ENCODE measurements around the gene DTNB.

The DTNB gene

DNA sequence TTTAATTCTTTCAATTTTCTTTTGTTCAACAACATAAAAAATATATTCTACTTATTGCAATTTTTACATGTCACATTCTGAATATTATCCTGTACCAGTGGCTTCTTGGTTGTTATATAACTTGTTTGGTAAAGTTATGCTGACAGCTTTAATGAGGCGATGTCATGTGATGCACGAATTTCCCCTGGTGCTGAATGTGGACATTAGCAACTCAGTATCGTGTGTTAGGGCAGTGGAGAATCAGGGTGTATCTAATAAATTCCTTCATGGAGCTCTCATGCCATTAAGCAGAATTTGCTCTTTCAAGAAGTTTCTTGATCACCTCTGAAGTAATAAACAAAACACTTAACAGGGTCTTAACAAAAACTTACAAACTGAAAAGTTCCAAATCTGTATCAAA, 232.0 kb downstream of the DTNB start:
- Histone ChIP-seq H3K27ac (ENCODE audit: low read depth, low read length) (no peak overlapping the region), H3K36me3 (ENCODE audit: control insufficient read depth, insufficient read depth, low read length) (no peaks in the 10 kb centered on the region), H3K27me3 (ENCODE audit: control insufficient read depth, insufficient read depth, low read length) (no peaks in the 10 kb centered on the region), H3K4me3 (ENCODE audit: low read depth, low read length) (no peak overlapping the region), H3K9ac (ENCODE audit: low read depth, low read length) (no peak overlapping the region), H3K9me3 (ENCODE audit: control insufficient read depth, insufficient read depth, low read length) (no peaks in the 10 kb centered on the region), H3K4me1 (ENCODE audit: control insufficient read depth, insufficient read depth, low read length) (peaks cover 30% of the 10 kb centered on the region)

DNA sequence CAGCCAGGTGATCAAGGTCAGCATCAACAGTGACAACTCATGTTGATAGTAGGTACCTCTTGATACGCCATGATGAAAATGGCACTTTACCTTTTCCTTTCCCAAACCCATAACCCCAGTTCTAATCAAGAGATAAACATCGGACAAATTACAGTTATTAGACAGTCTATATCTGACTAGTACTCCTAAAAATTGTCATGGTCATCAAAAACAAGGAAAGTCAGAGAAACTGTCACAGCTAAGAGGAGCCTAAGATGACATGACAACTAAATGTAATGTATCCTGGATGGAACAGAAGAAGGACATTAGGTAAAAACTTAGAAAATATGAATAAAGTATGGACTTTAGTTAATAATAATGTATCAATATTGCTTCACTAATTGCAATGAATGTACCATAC, 234.6 kb downstream of the DTNB start:
- Histone ChIP-seq H3K9me3 (ENCODE audit: control insufficient read depth, insufficient read depth, low read length) (no peaks in the 10 kb centered on the region), H3K27me3 (ENCODE audit: control insufficient read depth, insufficient read depth, low read length) (no peaks in the 10 kb centered on the region), H3K27ac (ENCODE audit: low read depth, low read length) (no peak overlapping the region), H3K36me3 (ENCODE audit: control insufficient read depth, insufficient read depth, low read length) (0 out of 2 replicates have a peak, but pooled peaks cover 3% of the 10 kb centered on the region), H3K4me3 (ENCODE audit: low read depth, low read length) (no peak overlapping the region), H3K4me1 (ENCODE audit: control insufficient read depth, insufficient read depth, low read length) (peaks cover 16% of the 10 kb centered on the region; the same call in 1 of the 2 replicates), H3K9ac (ENCODE audit: low read depth, low read length) (no peak overlapping the region)

DNA sequence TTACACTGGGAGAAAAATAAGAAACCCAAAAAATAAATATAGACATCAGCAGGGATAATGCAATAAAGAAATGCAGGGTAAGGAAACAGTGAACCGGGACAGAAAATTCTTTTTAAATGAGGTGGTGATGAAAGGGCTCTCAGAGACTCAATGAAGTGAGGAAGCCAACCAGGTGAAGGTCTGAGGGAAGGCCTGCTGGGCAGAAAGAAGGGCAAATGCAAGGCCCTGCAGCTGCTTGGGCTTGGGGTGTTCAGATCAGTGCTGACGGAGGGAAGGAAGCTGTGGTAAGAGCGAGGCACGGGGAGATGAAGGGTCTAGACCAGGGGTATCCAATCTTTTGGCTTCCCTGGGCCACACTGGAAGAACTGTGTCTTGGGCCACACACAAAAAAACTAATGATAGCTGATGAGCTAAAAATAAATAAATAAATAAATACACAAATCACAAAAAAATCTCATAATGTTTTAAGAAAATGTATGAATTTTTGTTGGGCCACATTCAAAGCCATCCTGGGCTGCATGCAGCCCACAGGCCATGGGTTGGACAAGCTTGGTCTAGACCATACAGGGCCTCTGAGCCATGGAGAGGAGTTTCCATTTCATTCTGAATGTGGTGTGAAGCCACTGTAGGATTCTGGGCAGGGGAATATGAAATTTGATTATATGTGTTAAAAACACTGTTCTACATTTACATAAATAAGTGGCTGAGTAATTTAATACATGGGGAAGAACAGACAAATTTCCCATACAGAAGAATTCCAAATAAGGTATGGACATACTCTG, 235.3 kb downstream of the DTNB start:
- Histone ChIP-seq H3K27me3 (ENCODE audit: control insufficient read depth, insufficient read depth, low read length) (no peaks in the 10 kb centered on the region), H3K36me3 (ENCODE audit: control insufficient read depth, insufficient read depth, low read length) (0 out of 2 replicates have a peak, but pooled peaks cover 3% of the 10 kb centered on the region), H3K4me3 (ENCODE audit: low read depth, low read length) (no peak overlapping the region), H3K9ac (ENCODE audit: low read depth, low read length) (no peak overlapping the region), H3K9me3 (ENCODE audit: control insufficient read depth, insufficient read depth, low read length) (no peaks in the 10 kb centered on the region), H3K27ac (ENCODE audit: low read depth, low read length) (no peak overlapping the region), H3K4me1 (ENCODE audit: control insufficient read depth, insufficient read depth, low read length) (peaks cover 16% of the 10 kb centered on the region; the same call in 1 of the 2 replicates)

DNA sequence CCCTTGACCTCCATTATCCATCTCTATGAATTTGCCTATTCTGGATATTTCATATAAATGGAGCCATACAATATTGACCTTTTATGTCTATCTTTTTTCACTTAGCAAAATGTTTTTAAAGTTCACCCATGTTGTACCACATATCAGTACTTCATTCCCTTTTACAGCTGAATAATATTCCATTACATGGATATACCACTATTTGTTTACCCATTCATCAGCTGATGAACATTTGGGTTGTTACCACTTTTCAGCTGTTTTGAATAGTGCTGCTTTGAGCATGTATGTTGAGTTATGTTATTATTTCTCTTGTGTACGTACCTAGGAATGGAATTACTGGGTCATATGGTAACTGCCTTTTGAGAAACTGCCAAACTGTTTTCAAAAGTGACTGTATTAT, 238.0 kb downstream of the DTNB start:
- H3K4me3 ChIP-seq (ENCODE audit: low read depth, low read length) = no peak overlapping the region
- H3K27ac ChIP-seq (ENCODE audit: low read depth, low read length) = no peak overlapping the region
- H3K9ac ChIP-seq (ENCODE audit: low read depth, low read length) = no peak overlapping the region
- H3K4me1 ChIP-seq (ENCODE audit: control insufficient read depth, insufficient read depth, low read length) = peaks cover 12% of the 10 kb centered on the region; the same call in 1 of the 2 replicates
- no peaks in the 10 kb centered on the region for H3K27me3 ChIP-seq (ENCODE audit: control insufficient read depth, insufficient read depth, low read length)
- H3K9me3 ChIP-seq (ENCODE audit: control insufficient read depth, insufficient read depth, low read length) = no peaks in the 10 kb centered on the region
- H3K36me3 ChIP-seq (ENCODE audit: control insufficient read depth, insufficient read depth, low read length) = 0 out of 2 replicates have a peak, but pooled peaks cover 3% of the 10 kb centered on the region

- H3K4me3 ChIP-seq (ENCODE audit: low read depth, low read length) = no peak overlapping the region
- H3K9ac ChIP-seq (ENCODE audit: low read depth, low read length) = no peak overlapping the region
- H3K27ac ChIP-seq (ENCODE audit: low read depth, low read length) = no peak overlapping the region
- H3K36me3 ChIP-seq (ENCODE audit: control insufficient read depth, insufficient read depth, low read length) = 0 out of 2 replicates have a peak, but pooled peaks cover 8% of the 10 kb centered on the region
- H3K4me1 ChIP-seq (ENCODE audit: control insufficient read depth, insufficient read depth, low read length) = 0 out of 2 replicates have a peak, but pooled peaks cover 1% of the 10 kb centered on the region
- no peaks in the 10 kb centered on the region for H3K27me3 ChIP-seq (ENCODE audit: control insufficient read depth, insufficient read depth, low read length)
- no peaks in the 10 kb centered on the region for H3K9me3 ChIP-seq (ENCODE audit: control insufficient read depth, insufficient read depth, low read length)
Observed at GRCh38 chr2:25431604-25432003, 241.8 kb downstream of the DTNB start.

GRCh38 chr2:25430556-25430955, 242.8 kb downstream of the DTNB start:
- Histone ChIP-seq H3K9ac (ENCODE audit: low read depth, low read length) (no peak overlapping the region), H3K9me3 (ENCODE audit: control insufficient read depth, insufficient read depth, low read length) (no peaks in the 10 kb centered on the region), H3K27me3 (ENCODE audit: control insufficient read depth, insufficient read depth, low read length) (no peaks in the 10 kb centered on the region), H3K36me3 (ENCODE audit: control insufficient read depth, insufficient read depth, low read length) (0 out of 2 replicates have a peak, but pooled peaks cover 5% of the 10 kb centered on the region), H3K27ac (ENCODE audit: low read depth, low read length) (no peak overlapping the region), H3K4me3 (ENCODE audit: low read depth, low read length) (no peak overlapping the region), H3K4me1 (ENCODE audit: control insufficient read depth, insufficient read depth, low read length) (no peaks in the 10 kb centered on the region)

DNA sequence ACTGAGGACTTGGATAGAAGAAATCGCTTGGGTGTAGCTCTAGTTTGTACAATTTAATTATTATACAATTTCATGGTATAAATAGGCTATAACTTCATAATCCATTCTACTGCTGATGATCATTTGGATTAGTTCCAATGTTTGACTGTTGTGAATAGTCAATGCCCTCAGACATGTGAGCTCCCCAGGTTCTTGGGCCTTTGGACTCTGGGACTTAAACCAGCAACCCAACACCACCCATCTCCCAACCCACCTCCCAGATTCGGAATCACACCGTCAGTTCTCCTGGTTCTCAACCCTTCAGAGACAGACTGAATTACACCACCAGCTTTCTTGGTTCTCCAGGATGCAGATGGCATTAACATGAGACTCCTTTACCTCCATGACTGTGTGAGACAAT, 247.1 kb downstream of the DTNB start:
- Histone ChIP-seq H3K27ac (ENCODE audit: low read depth, low read length) (no peak overlapping the region), H3K9ac (ENCODE audit: low read depth, low read length) (no peak overlapping the region), H3K4me3 (ENCODE audit: low read depth, low read length) (no peak overlapping the region), H3K36me3 (ENCODE audit: control insufficient read depth, insufficient read depth, low read length) (0 out of 2 replicates have a peak, but pooled peaks cover 5% of the 10 kb centered on the region), H3K4me1 (ENCODE audit: control insufficient read depth, insufficient read depth, low read length) (no peaks in the 10 kb centered on the region), H3K27me3 (ENCODE audit: control insufficient read depth, insufficient read depth, low read length) (no peaks in the 10 kb centered on the region), H3K9me3 (ENCODE audit: control insufficient read depth, insufficient read depth, low read length) (no peaks in the 10 kb centered on the region)

- no peaks in the 10 kb centered on the region for H3K4me1 ChIP-seq (ENCODE audit: control insufficient read depth, insufficient read depth, low read length)
- H3K4me3 ChIP-seq (ENCODE audit: low read depth, low read length) = no peak overlapping the region
- 0 out of 2 replicates have a peak, but pooled peaks cover 5% of the 10 kb centered on the region for H3K36me3 ChIP-seq (ENCODE audit: control insufficient read depth, insufficient read depth, low read length)
- H3K9ac ChIP-seq (ENCODE audit: low read depth, low read length) = no peak overlapping the region
- no peak overlapping the region for H3K27ac ChIP-seq (ENCODE audit: low read depth, low read length)
- H3K27me3 ChIP-seq (ENCODE audit: control insufficient read depth, insufficient read depth, low read length) = no peaks in the 10 kb centered on the region
- H3K9me3 ChIP-seq (ENCODE audit: control insufficient read depth, insufficient read depth, low read length) = no peaks in the 10 kb centered on the region
Observed at GRCh38 chr2:25424426-25425028, 248.8 kb downstream of the DTNB start.

DNA sequence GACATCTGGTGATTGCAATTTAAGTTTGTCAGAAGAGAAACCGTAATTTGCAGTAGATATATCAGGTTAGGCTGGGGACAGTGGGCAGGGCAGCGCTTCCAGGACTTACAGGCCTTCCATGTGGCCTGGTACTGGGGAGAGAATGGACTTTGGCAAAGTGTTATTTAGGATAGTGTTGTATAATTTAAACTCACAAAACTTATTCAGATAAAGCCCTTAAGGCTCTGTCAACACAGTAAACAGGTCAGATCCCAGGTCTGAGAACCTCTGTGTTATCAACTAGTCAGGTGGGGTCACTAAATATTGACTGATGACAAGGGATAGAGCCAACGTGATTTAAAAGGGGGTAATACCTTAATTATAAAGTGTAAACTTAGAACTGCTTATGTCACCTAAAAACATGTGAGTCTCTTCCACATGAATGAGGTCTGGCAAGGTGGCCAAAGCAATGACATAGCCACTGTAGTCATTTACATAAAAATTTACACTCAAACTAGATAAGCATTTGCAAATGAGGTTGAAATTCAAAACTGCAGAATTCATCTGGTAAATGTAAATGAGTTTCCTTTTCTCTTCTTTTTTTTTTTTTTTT, 251.5 kb downstream of the DTNB start:
- no peak overlapping the region for H3K4me3 ChIP-seq (ENCODE audit: low read depth, low read length)

GRCh38 chr2:25421289-25421688, 252.1 kb downstream of the DTNB start:
- H3K27ac ChIP-seq (ENCODE audit: low read depth, low read length) = no peak overlapping the region
- no peak overlapping the region for H3K9ac ChIP-seq (ENCODE audit: low read depth, low read length)
- H3K9me3 ChIP-seq (ENCODE audit: control insufficient read depth, insufficient read depth, low read length) = no peaks in the 10 kb centered on the region
- 0 out of 2 replicates have a peak, but pooled peaks cover 8% of the 10 kb centered on the region for H3K36me3 ChIP-seq (ENCODE audit: control insufficient read depth, insufficient read depth, low read length)
- no peaks in the 10 kb centered on the region for H3K27me3 ChIP-seq (ENCODE audit: control insufficient read depth, insufficient read depth, low read length)
- H3K4me1 ChIP-seq (ENCODE audit: control insufficient read depth, insufficient read depth, low read length) = no peaks in the 10 kb centered on the region
- H3K4me3 ChIP-seq (ENCODE audit: low read depth, low read length) = no peak overlapping the region

More for the DNA sequence above, 251.5 kb downstream of the DTNB start:
- no peaks in the 10 kb centered on the region for H3K4me1 ChIP-seq (ENCODE audit: control insufficient read depth, insufficient read depth, low read length)
- H3K36me3 ChIP-seq (ENCODE audit: control insufficient read depth, insufficient read depth, low read length) = 0 out of 2 replicates have a peak, but pooled peaks cover 8% of the 10 kb centered on the region
- H3K9ac ChIP-seq (ENCODE audit: low read depth, low read length) = no peak overlapping the region
- H3K27ac ChIP-seq (ENCODE audit: low read depth, low read length) = no peak overlapping the region
- H3K27me3 ChIP-seq (ENCODE audit: control insufficient read depth, insufficient read depth, low read length) = no peaks in the 10 kb centered on the region
- H3K9me3 ChIP-seq (ENCODE audit: control insufficient read depth, insufficient read depth, low read length) = no peaks in the 10 kb centered on the region

- no peaks in the 10 kb centered on the region for H3K4me1 ChIP-seq (ENCODE audit: control insufficient read depth, insufficient read depth, low read length)
- H3K27me3 ChIP-seq (ENCODE audit: control insufficient read depth, insufficient read depth, low read length) = no peaks in the 10 kb centered on the region
- no peak overlapping the region for H3K4me3 ChIP-seq (ENCODE audit: low read depth, low read length)
- H3K36me3 ChIP-seq (ENCODE audit: control insufficient read depth, insufficient read depth, low read length) = 0 out of 2 replicates have a peak, but pooled peaks cover 8% of the 10 kb centered on the region
- H3K9ac ChIP-seq (ENCODE audit: low read depth, low read length) = no peak overlapping the region
- no peaks in the 10 kb centered on the region for H3K9me3 ChIP-seq (ENCODE audit: control insufficient read depth, insufficient read depth, low read length)
- H3K27ac ChIP-seq (ENCODE audit: low read depth, low read length) = no peak overlapping the region
Observed at GRCh38 chr2:25420820-25421237, 252.5 kb downstream of the DTNB start.

All from HUES48 (cell line).